HuH-7.5 (cell line): Measurements from ENCODE around the gene ACLY.
"Not testable (repeated sequence)": the region's sequence is repeated elsewhere in the genome, so short reads cannot be mapped to it uniquely, and the experiment has no call there.

ENCODE experiments used
- DNase-seq: peaks from one replicate; pipeline ENCODE4 v3.0.0; 2011; ENCODE audit warnings: low spot score

ACLY gene

GRCh38 chr17:41871789-41872188 is 47.0 kb downstream of the ACLY start:
- no peak for DNase-seq

- no peak for DNase-seq
Measured at GRCh38 chr17:41870627-41871026, 48.1 kb downstream of the ACLY start.

GRCh38 chr17:41870097-41870496 is 48.7 kb downstream of the ACLY start:
- DNase-seq: no peak

- no peak for DNase-seq
Measured at GRCh38 chr17:41869426-41869825, 49.3 kb downstream of the ACLY start.

- DNase-seq: no peak
Measured at GRCh38 chr17:41868568-41868967, 50.2 kb downstream of the ACLY start.

DNA sequence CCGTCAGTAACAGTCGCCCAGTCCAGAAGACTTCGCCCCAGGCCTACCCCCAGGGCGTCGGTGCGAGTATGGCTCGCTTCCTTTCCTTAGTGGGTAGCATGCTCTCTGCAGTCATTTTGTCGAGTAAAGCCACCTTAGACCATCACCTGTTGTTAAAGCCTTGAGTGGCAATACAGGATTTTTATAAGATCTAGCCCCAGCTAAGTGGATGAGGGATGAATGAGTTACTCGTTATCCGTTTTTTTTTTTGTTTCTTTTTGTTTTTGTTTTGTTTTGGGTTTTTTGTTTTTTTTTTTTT is 53.2 kb downstream of the ACLY start:
- no peak for DNase-seq

GRCh38 chr17:41864836-41865595 is 53.7 kb downstream of the ACLY start, which contains the start of gene KLHL11:
TSS of gene KLHL11 (minus strand) at chr17:41865423. CDS start at chr17:41865370, 53 bp downstream.
- peak; percentile 88 for DNase-seq

GRCh38 chr17:41864498-41864835 is 54.3 kb downstream of the ACLY start:
- no peak for DNase-seq

- no peak for DNase-seq
Measured at GRCh38 chr17:41863074-41863848, 55.5 kb downstream of the ACLY start.

GRCh38 chr17:41860254-41860931 is 58.4 kb downstream of the ACLY start:
- DNase-seq: no peak

GRCh38 chr17:41851382-41851781 is 67.4 kb downstream of the ACLY start:
- DNase-seq: not testable (repeated sequence)

GRCh38 chr17:41849251-41849990 is 69.3 kb downstream of the ACLY start:
- DNase-seq: no peak

DNA sequence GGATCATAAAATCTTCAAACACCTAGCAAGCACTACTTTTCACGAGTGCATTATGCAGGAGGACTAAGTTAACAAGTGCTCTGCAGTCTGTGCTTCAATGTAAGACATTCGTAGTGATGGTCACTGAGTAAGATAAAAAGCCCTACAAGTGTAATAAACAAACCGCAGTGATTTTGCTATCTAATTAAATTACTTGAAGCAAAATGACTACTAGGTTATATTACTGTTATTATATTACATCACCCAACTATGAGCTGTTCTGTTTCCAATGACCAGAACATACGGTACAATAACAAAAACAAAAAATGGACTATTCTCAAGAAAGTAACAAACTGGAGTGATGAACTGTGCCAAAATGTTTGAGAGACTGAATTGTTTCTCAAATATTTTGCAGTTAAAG is 70.0 kb downstream of the ACLY start:
- DNase-seq: no peak

- no peak for DNase-seq
Measured at GRCh38 chr17:41844971-41845370, 73.8 kb downstream of the ACLY start.

- DNase-seq: not testable (repeated sequence)
Measured at GRCh38 chr17:41840781-41841180, 78.0 kb downstream of the ACLY start.

DNA sequence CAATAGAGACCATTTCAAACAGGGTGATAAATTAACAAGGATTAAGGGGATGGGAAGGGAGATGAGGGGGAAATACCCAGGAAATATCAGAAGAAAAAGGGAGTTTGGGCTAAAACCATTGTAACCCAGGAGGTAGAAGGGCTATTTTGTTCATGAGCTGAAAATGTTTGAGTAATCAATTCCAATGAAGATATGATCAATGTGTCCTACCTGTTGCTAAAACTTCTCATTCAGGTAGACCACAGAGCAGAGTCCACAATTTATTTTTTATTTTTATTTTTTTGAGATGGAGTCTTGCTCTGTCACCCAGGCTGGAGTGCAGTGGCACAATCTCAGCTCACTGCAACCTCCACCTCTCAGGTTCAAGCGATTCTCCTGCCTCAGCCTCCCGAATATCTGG is 79.3 kb downstream of the ACLY start:
- DNase-seq: not testable (repeated sequence)

GRCh38 chr17:41837761-41838538 is 80.8 kb downstream of the ACLY start, which contains the start of gene KLHL10:
TSS of gene KLHL10 (plus strand) at chr17:41837825. CDS start at chr17:41837933, 108 bp downstream.
- DNase-seq: no peak

- no peak for DNase-seq
Measured at GRCh38 chr17:41836550-41837196, 82.1 kb downstream of the ACLY start.

- DNase-seq: peak; percentile 86
Measured at GRCh38 chr17:41835800-41836549, 82.8 kb downstream of the ACLY start, which contains the start of gene NT5C3B. TSS of gene NT5C3B (minus strand) at chr17:41836232. CDS start at chr17:41836193, 39 bp downstream.

DNA sequence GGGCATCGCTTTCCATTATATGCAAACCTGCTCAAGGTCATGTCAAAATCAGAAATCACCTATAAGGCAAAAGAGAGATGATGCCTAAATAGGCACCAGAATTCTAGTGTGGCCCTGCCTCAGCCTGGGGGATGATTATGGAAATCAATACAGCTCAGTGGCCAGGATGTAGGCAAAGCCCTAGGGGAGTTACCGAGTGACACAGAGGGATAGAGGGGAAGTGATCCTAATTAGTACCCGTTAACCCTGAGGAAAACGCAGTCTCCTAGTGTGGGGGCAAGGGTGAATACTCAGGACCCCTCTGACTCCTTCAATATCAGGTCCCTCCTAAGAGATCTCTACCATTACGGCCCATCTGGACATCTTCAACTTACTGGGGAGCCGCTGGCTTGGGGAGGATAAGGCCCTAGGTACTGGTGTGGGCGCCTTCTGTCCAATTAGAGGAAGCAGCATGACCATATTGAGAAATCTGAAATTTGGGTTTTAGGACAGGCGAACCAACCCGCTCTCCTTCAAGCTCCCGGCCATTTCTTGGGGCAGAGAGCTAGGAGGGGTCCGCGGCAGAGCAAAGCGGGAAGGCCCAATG is 83.4 kb downstream of the ACLY start:
- no peak for DNase-seq
